OCI-LY3 (cell line): ENCODE measurements around the gene TMX1.

Source experiments
- H2AFZ ChIP-seq: fragments of 200-600, 300-600 bp; shearing (Covaris generic); 2 replicates; pipeline ENCODE4 v1.6.0; 2014; ENCODE audit warnings: antibody characterized with exemption, low read depth, low read length
- H3K27ac ChIP-seq: fragments of 200-600, 300-600 bp; sonication (generic); 2 replicates; pipeline ENCODE4 v1.5.1; 2014; ENCODE audit warnings: mild to moderate bottlenecking, low read length, moderate library complexity, mixed read lengths
- H3K27me3 ChIP-seq: fragments of 200-600, 300-600 bp; sonication (generic); 2 replicates; pipeline ENCODE4 v1.6.1; 2014; ENCODE audit warnings: low read depth, low read length, mixed read lengths
- H3K36me3 ChIP-seq: fragments of 200-600, 300-600 bp; sonication (generic); replicated peaks from 2 replicates; pipeline ENCODE3; 2014; ENCODE audit warnings: low read depth, low read length, mixed read lengths
- H3K4me1 ChIP-seq: fragments of 300-600, 200-600 bp; sonication (generic); 2 replicates; pipeline ENCODE4 v1.6.1; 2014; ENCODE audit warnings: low read length, mixed read lengths
- H3K4me2 ChIP-seq: fragments of 200-600, 300-600 bp; sonication (generic); 2 replicates; pipeline ENCODE4 v1.6.1; 2014; ENCODE audit warnings: low read length, mixed read lengths
- H3K4me3 ChIP-seq: fragments of 300-600, 200-600 bp; sonication (generic); 2 replicates; pipeline ENCODE4 v1.5.1; 2014; ENCODE audit warnings: antibody characterized with exemption, mild to moderate bottlenecking, low read length, moderate library complexity
- H3K79me2 ChIP-seq: fragments of 300-600, 200-600 bp; shearing (Covaris generic); 2 replicates; pipeline ENCODE4 v1.6.1; 2014; ENCODE audit warnings: mild to moderate bottlenecking, low read length, mixed read lengths
- H3K9ac ChIP-seq: fragments of 300-600, 200-600 bp; shearing (Covaris generic); 2 replicates; pipeline ENCODE4 v1.6.0; 2014; ENCODE audit warnings: mild to moderate bottlenecking, low read length, moderate library complexity
- H3K9me3 ChIP-seq: fragments of 200-600, 300-600 bp; shearing (Covaris generic); 2 replicates; pipeline ENCODE4 v1.6.1; 2014; ENCODE audit warnings: low read length, mixed read lengths; ENCODE audit not compliant: insufficient read depth
- H4K20me1 ChIP-seq: fragments of 200-600, 300-600 bp; sonication (generic); 2 replicates; pipeline ENCODE4 v1.6.1; 2016; ENCODE audit warnings: low read length, mixed read lengths; ENCODE audit not compliant: insufficient read depth
- EZH2phosphoT487 ChIP-seq: fragments of 200-600 bp; shearing (Covaris generic); IDR thresholded peaks from 2 replicates; pipeline ENCODE4 v1.6.1; 2018; ENCODE audit warnings: antibody characterized with exemption, mixed run types, low read depth
- TF ChIP-seq, protein P1 (sequence below): fragments of 200-600, 300-600 bp; sonication (generic); IDR thresholded peaks from 2 replicates; pipeline ENCODE4 v1.5.1; 2014; ENCODE audit warnings: antibody characterized with exemption, low read length, low read depth

The TMX1 gene

DNA sequence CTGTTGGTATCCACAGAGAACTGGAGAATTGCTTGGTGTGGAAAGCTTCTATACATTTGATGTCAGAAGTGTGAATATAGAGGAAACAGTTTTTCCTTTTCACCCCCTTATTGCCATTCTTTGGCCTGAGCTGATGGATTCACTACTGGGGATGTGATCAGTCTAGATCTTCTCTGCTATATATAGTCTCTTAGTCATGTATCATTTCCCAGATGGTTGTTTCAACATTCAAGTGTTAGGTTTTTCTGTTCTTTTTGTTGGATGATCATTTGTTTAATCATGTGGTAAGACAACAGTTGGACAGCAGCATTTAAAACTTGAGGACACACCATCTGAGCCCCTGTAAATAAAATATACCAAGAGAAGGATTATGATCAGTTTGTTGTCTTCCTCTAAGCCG, 29.6 kb downstream of the TMX1 start:
- Histone ChIP-seq H3K4me3 (no peak overlapping the region), H2AFZ (no peak overlapping the region), H3K27ac (no peak overlapping the region), H3K4me1 (no peaks in the 10 kb centered on the region), H3K27me3 (no peaks in the 10 kb centered on the region), H3K4me2 (no peak overlapping the region), H3K79me2 (no peaks in the 10 kb centered on the region), H3K9ac (no peak overlapping the region), H3K36me3 (peaks cover 11% of the 10 kb centered on the region), H4K20me1 (no peaks in the 10 kb centered on the region), H3K9me3 (no peaks in the 10 kb centered on the region)
- TF ChIP-seq, protein P1, sequence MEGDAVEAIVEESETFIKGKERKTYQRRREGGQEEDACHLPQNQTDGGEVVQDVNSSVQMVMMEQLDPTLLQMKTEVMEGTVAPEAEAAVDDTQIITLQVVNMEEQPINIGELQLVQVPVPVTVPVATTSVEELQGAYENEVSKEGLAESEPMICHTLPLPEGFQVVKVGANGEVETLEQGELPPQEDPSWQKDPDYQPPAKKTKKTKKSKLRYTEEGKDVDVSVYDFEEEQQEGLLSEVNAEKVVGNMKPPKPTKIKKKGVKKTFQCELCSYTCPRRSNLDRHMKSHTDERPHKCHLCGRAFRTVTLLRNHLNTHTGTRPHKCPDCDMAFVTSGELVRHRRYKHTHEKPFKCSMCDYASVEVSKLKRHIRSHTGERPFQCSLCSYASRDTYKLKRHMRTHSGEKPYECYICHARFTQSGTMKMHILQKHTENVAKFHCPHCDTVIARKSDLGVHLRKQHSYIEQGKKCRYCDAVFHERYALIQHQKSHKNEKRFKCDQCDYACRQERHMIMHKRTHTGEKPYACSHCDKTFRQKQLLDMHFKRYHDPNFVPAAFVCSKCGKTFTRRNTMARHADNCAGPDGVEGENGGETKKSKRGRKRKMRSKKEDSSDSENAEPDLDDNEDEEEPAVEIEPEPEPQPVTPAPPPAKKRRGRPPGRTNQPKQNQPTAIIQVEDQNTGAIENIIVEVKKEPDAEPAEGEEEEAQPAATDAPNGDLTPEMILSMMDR, result no peak

DNA sequence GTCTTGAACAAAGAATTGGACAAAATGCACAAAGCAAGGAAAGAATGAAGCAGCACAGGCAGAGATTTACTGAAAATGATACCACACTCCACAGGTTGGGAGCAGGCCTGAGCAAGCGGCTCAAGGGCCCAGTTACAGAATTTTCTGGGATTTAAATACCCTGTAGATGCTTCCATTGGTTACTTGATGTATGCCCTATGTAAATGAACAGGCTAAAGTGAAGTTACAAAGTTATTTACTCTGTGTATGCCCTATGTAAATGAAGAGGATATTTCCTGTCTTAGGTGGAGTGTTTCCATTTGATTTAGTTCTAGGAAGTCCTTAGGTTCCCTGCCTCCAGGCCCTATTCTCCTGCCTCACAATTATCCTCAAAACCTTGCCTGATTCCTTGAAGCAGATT, 36.6 kb downstream of the TMX1 start:
- H3K27me3 ChIP-seq, result no peaks in the 10 kb centered on the region
- no peak overlapping the region for H3K4me3 ChIP-seq
- no peaks in the 10 kb centered on the region for H3K4me1 ChIP-seq
- TF ChIP-seq, protein P1, result no peak
- TF ChIP-seq EZH2phosphoT487, result no peak
- no peaks in the 10 kb centered on the region for H3K9me3 ChIP-seq
- no peak overlapping the region for H3K27ac ChIP-seq
- no peak overlapping the region for H2AFZ ChIP-seq
- no peak overlapping the region for H3K4me2 ChIP-seq
- no peaks in the 10 kb centered on the region for H3K79me2 ChIP-seq
- H3K36me3 ChIP-seq, result peaks cover 6% of the 10 kb centered on the region
- no peak overlapping the region for H3K9ac ChIP-seq
- no peaks in the 10 kb centered on the region for H4K20me1 ChIP-seq

DNA sequence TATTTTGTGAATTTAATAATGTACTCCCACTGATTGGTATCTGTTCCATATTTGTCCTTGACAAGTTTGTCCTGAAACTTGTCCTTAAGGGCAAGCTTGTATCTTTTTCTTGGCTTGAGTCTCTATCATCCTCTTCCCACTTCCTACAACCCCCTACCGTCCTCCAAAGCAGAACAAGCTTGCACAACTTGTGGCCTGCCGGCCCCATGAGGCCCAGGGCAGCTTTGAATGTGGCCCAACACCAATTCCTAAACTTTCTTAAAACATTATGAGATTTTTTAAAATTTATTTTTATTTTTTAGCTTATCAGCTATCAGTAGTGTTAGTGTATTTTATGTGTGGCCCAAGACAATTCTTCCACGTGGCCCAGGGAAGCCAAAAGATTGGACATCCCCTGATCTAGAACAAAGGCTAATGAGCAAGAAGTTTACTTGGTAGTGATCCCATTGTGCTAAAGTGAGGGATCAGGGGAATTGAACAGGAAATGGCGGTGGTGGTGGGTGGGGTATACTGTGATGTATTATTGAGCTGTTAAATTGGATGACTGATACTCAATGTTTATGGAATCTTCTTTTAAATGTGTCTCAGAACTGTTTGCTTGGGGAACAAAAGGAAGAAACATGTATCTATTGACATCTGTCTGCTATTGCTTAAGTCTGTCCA, 37.8 kb downstream of the TMX1 start:
- H3K27ac ChIP-seq, result no peak overlapping the region
- no peak overlapping the region for H3K9ac ChIP-seq
- no peaks in the 10 kb centered on the region for H3K27me3 ChIP-seq
- no peak overlapping the region for H3K4me2 ChIP-seq
- peaks cover 3% of the 10 kb centered on the region for H3K36me3 ChIP-seq
- TF ChIP-seq EZH2phosphoT487, result no peak
- TF ChIP-seq, protein P1, result no peak
- H3K4me1 ChIP-seq, result peaks cover 4% of the 10 kb centered on the region; the same call in 1 of the 2 replicates
- H3K9me3 ChIP-seq, result no peaks in the 10 kb centered on the region
- no peak overlapping the region for H2AFZ ChIP-seq
- H3K4me3 ChIP-seq, result no peak overlapping the region
- no peaks in the 10 kb centered on the region for H4K20me1 ChIP-seq
- no peaks in the 10 kb centered on the region for H3K79me2 ChIP-seq

DNA sequence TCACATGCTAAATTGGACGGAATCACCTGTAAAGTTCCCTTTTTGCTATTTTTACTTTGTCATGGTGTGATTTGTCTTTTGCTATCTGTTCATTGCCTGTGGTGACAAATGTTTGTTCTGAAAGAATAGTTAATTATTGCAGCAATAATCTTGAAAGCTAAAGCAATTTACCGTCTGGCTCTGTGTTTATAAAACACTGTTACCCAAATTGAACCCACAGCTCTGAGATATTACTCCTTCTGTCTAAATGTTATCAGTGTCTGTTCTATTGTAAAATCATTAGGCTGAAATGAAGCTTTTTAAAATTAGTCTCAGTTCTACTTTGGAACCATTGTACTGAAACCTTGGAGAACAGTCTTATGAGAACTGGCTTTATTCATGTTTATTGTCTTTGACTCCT, 42.5 kb downstream of the TMX1 start:
- Histone ChIP-seq H3K27ac (no peak overlapping the region), H3K4me2 (no peak overlapping the region), H3K4me3 (no peak overlapping the region), H3K27me3 (no peaks in the 10 kb centered on the region), H3K4me1 (peaks cover 9% of the 10 kb centered on the region; the same call in 1 of the 2 replicates), H3K36me3 (peaks cover 2% of the 10 kb centered on the region), H4K20me1 (no peaks in the 10 kb centered on the region), H3K9ac (no peak overlapping the region), H3K79me2 (no peaks in the 10 kb centered on the region), H3K9me3 (no peaks in the 10 kb centered on the region), H2AFZ (no peak overlapping the region)
- TF ChIP-seq, protein P1, result no peak
- no peak for TF ChIP-seq EZH2phosphoT487
